ENCODE results near the gene OR2T11. TPM values are rescaled to one million over a fixed set of nuclear protein-coding genes. Genes with fewer than 3 reads are reported as not detected.
"Not testable (repeated sequence)": the region's sequence is repeated elsewhere in the genome, so short reads cannot be mapped to it uniquely, and the experiment has no call there.

OR2T11 gene
- total RNA-seq, 1 experiment from 2014 or later = not detected

DNA sequence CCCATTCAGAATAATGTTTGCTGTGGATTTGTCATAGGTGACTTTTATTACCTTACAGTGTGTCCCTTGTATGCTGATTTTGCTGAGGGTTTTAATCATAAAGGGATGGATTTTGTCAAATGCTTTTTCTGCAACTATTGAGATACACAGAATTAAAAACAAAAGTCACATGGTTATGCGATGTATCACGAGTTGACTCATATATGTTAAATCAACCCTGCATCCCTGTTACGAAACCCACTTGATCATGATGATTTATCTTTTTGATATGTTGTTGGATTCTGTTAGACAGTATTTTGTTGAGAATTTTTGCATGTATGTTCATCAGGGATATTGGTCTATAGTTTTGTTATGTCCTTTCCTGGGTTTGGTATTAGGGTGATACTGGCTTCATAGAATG is 49.6 kb downstream of the OR2T11 start:
- DNase-seq (peak; percentile 54), ATAC-seq (no peak)
- ChIA-PET CTCF (no interaction called here), POLR2A (ENCODE audit: unreplicated experiment) (no interaction called here)
- Histone ChIP-seq H3K9me3 (ENCODE audit: low read length) (no peaks in the 10 kb centered on the region; the same call in 1 of the 2 replicates), H3K27me3 (ENCODE audit: low read length) (no peaks in the 10 kb centered on the region), H3K9ac (ENCODE audit: low read length) (no peak overlapping the region), H2AFZ (ENCODE audit: low read length) (no peak overlapping the region), H3K9me2 (replicated peaks; ENCODE audit: low read length) (no peaks in the 10 kb centered on the region), H3K79me2 (ENCODE audit: low read length) (no peaks in the 10 kb centered on the region), H3K27ac (ENCODE audit: low read length) (no peak overlapping the region), H3F3A (ENCODE audit: low read length, unreplicated experiment) (no peaks in the 10 kb centered on the region), H3K4me3 (ENCODE audit: low read length) (no peak overlapping the region), H3K4me2 (ENCODE audit: low read length) (no peak overlapping the region), H3K4me1 (ENCODE audit: insufficient read depth, low read length) (no peaks in the 10 kb centered on the region; the same call in 1 of the 2 replicates), H4K20me1 (ENCODE audit: low read length) (no peaks in the 10 kb centered on the region), H3K36me3 (ENCODE audit: low read depth, low read length) (no peaks in the 10 kb centered on the region)
- TF ChIP-seq, protein P1, sequence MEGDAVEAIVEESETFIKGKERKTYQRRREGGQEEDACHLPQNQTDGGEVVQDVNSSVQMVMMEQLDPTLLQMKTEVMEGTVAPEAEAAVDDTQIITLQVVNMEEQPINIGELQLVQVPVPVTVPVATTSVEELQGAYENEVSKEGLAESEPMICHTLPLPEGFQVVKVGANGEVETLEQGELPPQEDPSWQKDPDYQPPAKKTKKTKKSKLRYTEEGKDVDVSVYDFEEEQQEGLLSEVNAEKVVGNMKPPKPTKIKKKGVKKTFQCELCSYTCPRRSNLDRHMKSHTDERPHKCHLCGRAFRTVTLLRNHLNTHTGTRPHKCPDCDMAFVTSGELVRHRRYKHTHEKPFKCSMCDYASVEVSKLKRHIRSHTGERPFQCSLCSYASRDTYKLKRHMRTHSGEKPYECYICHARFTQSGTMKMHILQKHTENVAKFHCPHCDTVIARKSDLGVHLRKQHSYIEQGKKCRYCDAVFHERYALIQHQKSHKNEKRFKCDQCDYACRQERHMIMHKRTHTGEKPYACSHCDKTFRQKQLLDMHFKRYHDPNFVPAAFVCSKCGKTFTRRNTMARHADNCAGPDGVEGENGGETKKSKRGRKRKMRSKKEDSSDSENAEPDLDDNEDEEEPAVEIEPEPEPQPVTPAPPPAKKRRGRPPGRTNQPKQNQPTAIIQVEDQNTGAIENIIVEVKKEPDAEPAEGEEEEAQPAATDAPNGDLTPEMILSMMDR (conservative IDR thresholded peaks at IDR 0.05; ENCODE audit: low read depth, low read length) = no peak
- no peak for TF ChIP-seq EZH2phosphoT487 (IDR thresholded peaks at IDR 0.05; ENCODE audit: borderline replicate concordance, low read length)
- no peak for TF ChIP-seq EZH2 (IDR thresholded peaks at IDR 0.05; ENCODE audit: low read length, unreplicated experiment)
- intact Hi-C loops (cut with micrococcal nuclease) = no loop called here
- BruUV-seq (replicated peaks) = no TSS peak

DNA sequence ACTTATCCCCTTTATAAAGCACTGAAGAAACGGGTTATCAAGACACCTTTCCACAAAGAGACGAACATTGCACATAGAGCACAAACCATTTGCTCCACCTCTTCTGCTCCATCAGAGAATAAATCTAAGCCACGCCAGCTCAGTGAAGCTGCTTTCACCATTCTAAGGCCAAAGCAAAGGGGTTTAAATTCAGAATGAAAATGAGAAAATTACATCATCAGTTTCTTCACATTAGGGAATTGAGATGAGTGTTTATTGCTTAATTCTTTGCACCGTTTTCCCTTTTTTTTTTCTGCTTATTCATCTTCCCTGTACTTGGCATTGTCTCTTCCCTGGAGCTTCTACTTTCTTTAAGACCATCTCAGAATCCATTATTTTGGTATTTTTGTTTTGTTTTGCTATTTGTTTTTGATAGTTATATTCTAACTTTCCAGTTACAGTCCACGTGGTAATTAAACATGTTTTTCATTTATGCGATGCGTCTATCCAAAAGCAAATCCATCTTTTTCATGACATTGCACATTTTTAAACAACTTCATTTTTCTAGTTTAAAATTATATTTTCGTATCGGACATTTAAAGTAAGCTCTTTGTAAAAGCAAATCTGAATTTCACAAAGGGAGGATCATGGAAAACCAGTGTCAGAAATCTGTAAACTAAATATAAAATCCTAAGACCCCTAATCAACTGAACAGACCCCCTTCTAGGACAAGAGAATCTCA is 58.5 kb downstream of the OR2T11 start:
- no peak overlapping the region for H2AFZ ChIP-seq (ENCODE audit: low read length)
- peaks cover 6% of the 10 kb centered on the region; the same call in 1 of the 2 replicates for H3K27me3 ChIP-seq (ENCODE audit: low read length)
- H3K36me3 ChIP-seq (ENCODE audit: low read depth, low read length) = no peaks in the 10 kb centered on the region
- H3K4me2 ChIP-seq (ENCODE audit: low read length) = no peak overlapping the region
- H3F3A ChIP-seq (ENCODE audit: low read length, unreplicated experiment) = no peaks in the 10 kb centered on the region
- ATAC-seq (no peak), DNase-seq (no peak)
- H3K9me3 ChIP-seq (ENCODE audit: low read length) = peaks cover 6% of the 10 kb centered on the region; the same call in 1 of the 2 replicates
- no peak overlapping the region for H3K27ac ChIP-seq (ENCODE audit: low read length)
- H3K9ac ChIP-seq (ENCODE audit: low read length) = no peak overlapping the region
- no peaks in the 10 kb centered on the region for H3K79me2 ChIP-seq (ENCODE audit: low read length)
- BruUV-seq (replicated peaks) = no TSS peak
- H4K20me1 ChIP-seq (ENCODE audit: low read length) = no peaks in the 10 kb centered on the region
- ChIA-PET POLR2A (ENCODE audit: unreplicated experiment) (no interaction called here), CTCF (no interaction called here)
- TF ChIP-seq, protein P1 (conservative IDR thresholded peaks at IDR 0.05; ENCODE audit: low read depth, low read length) = no peak
- TF ChIP-seq EZH2 (IDR thresholded peaks at IDR 0.05; ENCODE audit: low read length, unreplicated experiment) (no peak), EZH2phosphoT487 (IDR thresholded peaks at IDR 0.05; ENCODE audit: borderline replicate concordance, low read length) (no peak)
- intact Hi-C loops (cut with micrococcal nuclease) = no loop called here
- no peaks in the 10 kb centered on the region for H3K9me2 ChIP-seq (replicated peaks; ENCODE audit: low read length)
- no peak overlapping the region for H3K4me3 ChIP-seq (ENCODE audit: low read length)
- no peaks in the 10 kb centered on the region for H3K4me1 ChIP-seq (ENCODE audit: insufficient read depth, low read length)

DNA sequence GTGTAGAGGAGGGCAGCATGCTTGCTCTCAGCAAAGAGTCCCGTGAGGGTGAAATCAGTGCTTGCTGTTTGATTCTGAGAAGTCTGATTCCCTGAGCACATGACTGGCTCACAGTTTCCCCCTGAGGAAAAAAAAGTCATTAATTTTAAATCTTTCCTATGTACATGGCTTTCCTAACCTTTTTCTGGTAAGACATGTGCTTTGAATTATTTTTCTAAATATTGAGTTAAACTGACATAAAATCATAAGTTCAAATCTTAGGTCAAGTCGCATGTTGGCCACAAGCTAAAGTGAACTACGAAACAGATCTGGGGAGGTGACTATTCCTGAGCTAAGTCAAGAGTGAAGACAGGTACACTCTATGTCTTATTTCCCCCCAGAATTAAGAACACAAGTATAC is 60.2 kb downstream of the OR2T11 start, which contains the start of gene OR2T34:
TSS of gene OR2T34 (minus strand) at position 101 of the 400 bp plus-strand sequence. CDS start at position 101, 0 bp downstream.
- DNase-seq; POLR2A ChIA-PET (ENCODE audit: unreplicated experiment); ATAC-seq; H3K36me3 ChIP-seq (ENCODE audit: low read depth, low read length); H3K9ac ChIP-seq (ENCODE audit: low read length); BruUV-seq (replicated peaks); intact Hi-C loops (cut with micrococcal nuclease); H3K9me2 ChIP-seq (replicated peaks; ENCODE audit: low read length); H3K27ac ChIP-seq (ENCODE audit: low read length); H2AFZ ChIP-seq (ENCODE audit: low read length); H3K4me2 ChIP-seq (ENCODE audit: low read length); H3K79me2 ChIP-seq (ENCODE audit: low read length); CTCF ChIA-PET; H3K9me3 ChIP-seq (ENCODE audit: low read length); H3K4me1 ChIP-seq (ENCODE audit: insufficient read depth, low read length); H3F3A ChIP-seq (ENCODE audit: low read length, unreplicated experiment); H3K4me3 ChIP-seq (ENCODE audit: low read length); H4K20me1 ChIP-seq (ENCODE audit: low read length); H3K27me3 ChIP-seq (ENCODE audit: low read length): not testable (repeated sequence)

DNA sequence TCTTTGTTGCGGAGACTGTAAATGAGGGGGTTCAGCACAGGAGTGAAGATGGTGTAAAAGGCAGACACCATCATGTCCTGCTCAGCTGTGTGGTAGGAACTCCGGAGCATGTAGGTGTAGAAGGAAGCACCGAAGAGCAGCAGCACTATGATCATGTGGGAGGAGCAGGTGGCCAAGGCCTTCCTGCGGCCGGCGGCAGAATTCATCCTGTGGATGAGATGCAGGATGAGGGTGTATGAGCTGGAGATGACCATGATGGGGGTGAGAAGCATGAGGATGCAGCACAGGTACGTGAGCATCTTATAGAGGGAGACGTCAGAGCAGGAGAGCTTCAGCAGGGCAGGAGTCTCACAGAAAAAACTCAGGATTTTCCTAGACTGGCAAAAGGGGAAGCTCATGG is 61.0 kb downstream of the OR2T11 start:
- ATAC-seq; H3K9me3 ChIP-seq (ENCODE audit: low read length); H3K4me3 ChIP-seq (ENCODE audit: low read length); H3K4me1 ChIP-seq (ENCODE audit: insufficient read depth, low read length); H3K36me3 ChIP-seq (ENCODE audit: low read depth, low read length); H4K20me1 ChIP-seq (ENCODE audit: low read length); H3K4me2 ChIP-seq (ENCODE audit: low read length); DNase-seq; H3K9me2 ChIP-seq (replicated peaks; ENCODE audit: low read length); H2AFZ ChIP-seq (ENCODE audit: low read length); H3K79me2 ChIP-seq (ENCODE audit: low read length); H3K27ac ChIP-seq (ENCODE audit: low read length); H3K9ac ChIP-seq (ENCODE audit: low read length); POLR2A ChIA-PET (ENCODE audit: unreplicated experiment); H3K27me3 ChIP-seq (ENCODE audit: low read length); intact Hi-C loops (cut with micrococcal nuclease); CTCF ChIA-PET; BruUV-seq (replicated peaks); H3F3A ChIP-seq (ENCODE audit: low read length, unreplicated experiment): not testable (repeated sequence)
